PC-9 (cell line): ENCODE results near the gene PLCL2. TPM values are rescaled to one million over a fixed set of nuclear protein-coding genes. Genes with fewer than 3 reads are reported as not detected.

Experiments used
- BruUV-seq: library from RNA; stranded (reverse); fragments of 400-500 nt; replicated peaks from 2 replicates; lab custom pipeline; 2021; lab: Mats Ljungman, UMichigan
- CTCF ChIA-PET: fragments of 300-600 bp; sonication (Branson Sonifier 250); formaldehyde crosslinking; loops from one replicate; lab custom pipeline; 2022; ENCODE audit warnings: antibody characterized with exemption; lab: Charles Lee
- POLR2A ChIA-PET: fragments of 300-600 bp; sonication (Branson Sonifier 250); formaldehyde crosslinking; loops from one replicate; lab custom pipeline; 2022; ENCODE audit warnings: antibody characterized with exemption; ENCODE audit not compliant: unreplicated experiment; lab: Charles Lee
- DNase-seq, 2 experiments: peaks; one replicate each; pipeline versions ENCODE4 v3.0.0 to v3.0.0-alpha.2; 2015 to 2022; ENCODE audit warnings: mixed read lengths in 1 of 2
- H2AFZ ChIP-seq: fragments of 200-600 bp; sonication (generic); 2 replicates; pipeline ENCODE4 v1.8.1; 2017; ENCODE audit warnings: antibody characterized with exemption
- H3F3A ChIP-seq: fragments of 200-600 bp; sonication (generic); 2 replicates; pipeline ENCODE4 v1.8.1; 2017; ENCODE audit warnings: antibody characterized with exemption, mild to moderate bottlenecking, low read depth; ENCODE audit not compliant: insufficient read depth
- H3K27ac ChIP-seq: fragments of 200-600 bp; sonication (generic); 2 replicates; pipeline ENCODE4 v1.6.1; 2016; ENCODE audit warnings: mixed run types
- H3K27me3 ChIP-seq: fragments of 200-600 bp; sonication (generic); 2 replicates; pipeline ENCODE4 v1.6.1; 2016; ENCODE audit warnings: low read depth, mixed run types; ENCODE audit not compliant: insufficient read depth
- H3K36me3 ChIP-seq: fragments of 200-600 bp; sonication (generic); 2 replicates; pipeline ENCODE4 v1.6.1; 2016; ENCODE audit warnings: low read depth, mixed run types
- H3K4me1 ChIP-seq: fragments of 200-600 bp; sonication (generic); replicated peaks from 2 replicates; pipeline ENCODE4 v1.6.1; 2016; ENCODE audit warnings: mixed run types; ENCODE audit not compliant: insufficient read depth
- H3K4me2 ChIP-seq: fragments of 200-600 bp; sonication (generic); 2 replicates; pipeline ENCODE4 v1.6.1; 2017; ENCODE audit warnings: mixed run types
- H3K4me3 ChIP-seq: fragments of 200-600 bp; sonication (generic); 2 replicates; pipeline ENCODE4 v1.6.1; 2016; ENCODE audit warnings: mixed run types
- H3K79me2 ChIP-seq: fragments of 200-600 bp; sonication (generic); 2 replicates; pipeline ENCODE4 v1.6.1; 2017; ENCODE audit warnings: low read depth, mixed run types
- H3K9me2 ChIP-seq: fragments of 200-600 bp; sonication (generic); 2 replicates; pipeline ENCODE4 v1.8.1; 2017; ENCODE audit warnings: mild to moderate bottlenecking; ENCODE audit not compliant: insufficient read depth
- H3K9me3 ChIP-seq: fragments of 200-600 bp; sonication (generic); 2 replicates; pipeline ENCODE4 v1.8.1; 2016; ENCODE audit warnings: low read depth; ENCODE audit not compliant: insufficient read depth
- H4K20me1 ChIP-seq: fragments of 200-600 bp; sonication (generic); 2 replicates; pipeline ENCODE4 v1.8.1; 2017; ENCODE audit not compliant: insufficient read depth
- CTCF ChIP-seq: fragments of 200-600 bp; sonication (generic); conservative IDR thresholded peaks from 2 replicates; pipeline ENCODE4 v1.6.1; 2017; ENCODE audit warnings: mixed run types, antibody characterized with exemption, mild to moderate bottlenecking, moderate library complexity
- EZH2 ChIP-seq: fragments of 200-600 bp; sonication (generic); IDR thresholded peaks from 2 replicates; pipeline ENCODE4 v1.8.0; 2017; ENCODE audit warnings: antibody characterized with exemption, low read depth
- intact Hi-C: fragments of 100-400 bp; cut with micrococcal nuclease; formaldehyde crosslinking; loops from one replicate; pipeline ENCODE4 v1.10.0; 2022; ENCODE audit not compliant: unreplicated experiment
- total RNA-seq: library from RNA; stranded (reverse); gene quantifications from 2 replicates; pipeline ENCODE4 v1.2.3, GENCODE V29; 2021

The PLCL2 gene
- total RNA-seq, 1 experiment from 2014 or later: 4.6 TPM

- H3K4me3 ChIP-seq: no peak overlapping the region
- no peak for TF ChIP-seq CTCF
- no peak for TF ChIP-seq EZH2
- no peaks in the 10 kb centered on the region for H3K79me2 ChIP-seq
- no peaks in the 10 kb centered on the region for H4K20me1 ChIP-seq
- H3K27ac ChIP-seq: no peak overlapping the region
- H3K4me1 ChIP-seq: no peaks in the 10 kb centered on the region
- DNase-seq: no peak
- H3K9me3 ChIP-seq: no peaks in the 10 kb centered on the region
- intact Hi-C loops: no loop called here
- ChIA-PET CTCF (no interaction called here), POLR2A (no interaction called here)
- no peaks in the 10 kb centered on the region for H3K36me3 ChIP-seq
- H3F3A ChIP-seq: no peaks in the 10 kb centered on the region
- H3K27me3 ChIP-seq: no peaks in the 10 kb centered on the region
- H3K9me2 ChIP-seq: no peaks in the 10 kb centered on the region
- no peak overlapping the region for H3K4me2 ChIP-seq
- no TSS peak for BruUV-seq
- H2AFZ ChIP-seq: no peak overlapping the region
These were observed 122.5 kb downstream of the PLCL2 start for GRCh38 chr3:17007284-17007683.

GRCh38 chr3:17009826-17010225, 125.1 kb downstream of the PLCL2 start:
- H3K4me3 ChIP-seq: no peak overlapping the region
- intact Hi-C loops: no loop called here

DNA sequence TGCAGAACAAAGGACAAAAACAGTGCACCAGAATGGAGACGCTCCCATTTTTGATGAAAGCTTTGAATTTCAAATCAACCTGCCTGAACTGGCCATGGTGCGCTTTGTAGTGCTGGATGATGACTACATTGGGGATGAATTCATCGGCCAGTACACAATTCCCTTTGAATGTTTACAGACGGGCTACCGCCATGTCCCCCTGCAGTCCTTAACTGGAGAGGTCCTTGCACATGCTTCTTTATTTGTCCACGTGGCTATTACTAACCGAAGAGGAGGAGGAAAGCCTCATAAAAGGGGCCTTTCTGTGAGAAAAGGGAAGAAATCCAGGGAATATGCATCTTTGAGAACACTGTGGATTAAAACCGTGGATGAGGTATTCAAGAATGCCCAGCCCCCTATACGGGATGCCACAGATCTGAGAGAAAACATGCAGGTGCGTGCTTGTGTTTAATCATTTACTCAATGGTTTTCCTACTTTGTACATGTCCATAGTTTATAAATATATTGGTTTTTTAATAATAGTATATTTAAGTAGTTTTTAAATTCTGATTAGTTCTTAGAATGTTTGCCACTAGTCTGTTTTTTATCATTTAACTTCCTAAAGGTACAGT, 127.1 kb downstream of the PLCL2 start:
- TF ChIP-seq EZH2 (no peak), CTCF (no peak)
- Histone ChIP-seq H3K4me1 (no peaks in the 10 kb centered on the region), H3K4me3 (no peak overlapping the region), H3K36me3 (no peaks in the 10 kb centered on the region), H4K20me1 (no peaks in the 10 kb centered on the region), H3K9me3 (no peaks in the 10 kb centered on the region), H3K27me3 (no peaks in the 10 kb centered on the region), H3K79me2 (no peaks in the 10 kb centered on the region), H3K4me2 (no peak overlapping the region), H2AFZ (no peak overlapping the region), H3F3A (no peaks in the 10 kb centered on the region), H3K27ac (no peak overlapping the region), H3K9me2 (no peaks in the 10 kb centered on the region)
- CTCF ChIA-PET: no interaction called here
- intact Hi-C loops: no loop called here
- no TSS peak for BruUV-seq
- DNase-seq: no peak
- POLR2A ChIA-PET: no interaction called here

More at GRCh38 chr3:17009826-17010225, 125.1 kb downstream of the PLCL2 start:
- TF ChIP-seq EZH2 (no peak), CTCF (no peak)
- no peaks in the 10 kb centered on the region for H3K9me3 ChIP-seq
- ChIA-PET CTCF (no interaction called here), POLR2A (no interaction called here)
- no peaks in the 10 kb centered on the region for H3K27me3 ChIP-seq
- no peaks in the 10 kb centered on the region for H3K9me2 ChIP-seq
- BruUV-seq: no TSS peak
- H4K20me1 ChIP-seq: no peaks in the 10 kb centered on the region
- no peaks in the 10 kb centered on the region for H3F3A ChIP-seq
- no peaks in the 10 kb centered on the region for H3K36me3 ChIP-seq
- H2AFZ ChIP-seq: no peak overlapping the region
- H3K27ac ChIP-seq: no peak overlapping the region
- no peak overlapping the region for H3K4me2 ChIP-seq
- no peaks in the 10 kb centered on the region for H3K79me2 ChIP-seq
- DNase-seq: no peak
- H3K4me1 ChIP-seq: no peaks in the 10 kb centered on the region
